NCI-H524 treated with DMSO at 0.1 percent for 48 hours (cell line): Measurements from ENCODE around the gene HPSE2.

ENCODE experiments used
- DNase-seq: peaks from one replicate; lab custom pipeline; 2025; lab: John Stamatoyannopoulos, UW

The HPSE2 gene

GRCh38 chr10:98617906-98618520, 617.6 kb downstream of the HPSE2 start:
- DNase-seq = no peak

- no peak for DNase-seq
These were observed 622.2 kb downstream of the HPSE2 start for GRCh38 chr10:98613446-98613845.

- DNase-seq = no peak
These were observed 624.2 kb downstream of the HPSE2 start for GRCh38 chr10:98611436-98611835.

- DNase-seq = no peak
These were observed 624.8 kb downstream of the HPSE2 start for GRCh38 chr10:98610836-98611235.

- DNase-seq = no peak
These were observed 625.4 kb downstream of the HPSE2 start for GRCh38 chr10:98610301-98610700.

- DNase-seq = no peak
These were observed 626.4 kb downstream of the HPSE2 start for GRCh38 chr10:98609265-98609664.

GRCh38 chr10:98608411-98608810, 627.2 kb downstream of the HPSE2 start:
- DNase-seq = no peak

- DNase-seq = no peak
These were observed 633.4 kb downstream of the HPSE2 start for GRCh38 chr10:98602224-98602623.

GRCh38 chr10:98599032-98599610, 636.5 kb downstream of the HPSE2 start:
- no peak for DNase-seq

- no peak for DNase-seq
These were observed 639.2 kb downstream of the HPSE2 start for GRCh38 chr10:98596404-98596803.

GRCh38 chr10:98589691-98590090, 646.0 kb downstream of the HPSE2 start:
- no peak for DNase-seq

GRCh38 chr10:98589007-98589406, 646.6 kb downstream of the HPSE2 start:
- DNase-seq = no peak

- DNase-seq = no peak
These were observed 648.4 kb downstream of the HPSE2 start for GRCh38 chr10:98587156-98587837.

GRCh38 chr10:98586096-98586495, 649.6 kb downstream of the HPSE2 start:
- no peak for DNase-seq

- no peak for DNase-seq
These were observed 653.3 kb downstream of the HPSE2 start for GRCh38 chr10:98582363-98582762.

- DNase-seq = no peak
These were observed 658.1 kb downstream of the HPSE2 start for GRCh38 chr10:98577578-98577977.

GRCh38 chr10:98577168-98577567, 658.5 kb downstream of the HPSE2 start:
- no peak for DNase-seq

- no peak for DNase-seq
These were observed 659.6 kb downstream of the HPSE2 start for GRCh38 chr10:98576096-98576495.

GRCh38 chr10:98572594-98572993, 663.1 kb downstream of the HPSE2 start:
- no peak for DNase-seq

- DNase-seq = no peak
These were observed 664.8 kb downstream of the HPSE2 start for GRCh38 chr10:98570834-98571233.

- DNase-seq = no peak
These were observed 665.8 kb downstream of the HPSE2 start for GRCh38 chr10:98569853-98570252.

GRCh38 chr10:98568551-98568950, 667.1 kb downstream of the HPSE2 start:
- DNase-seq = no peak

GRCh38 chr10:98567391-98568133, 668.1 kb downstream of the HPSE2 start:
- DNase-seq = no peak
